K562 (cell line): Measurements from ENCODE around the gene LY6G6C. TPM values are rescaled to one million over a fixed set of nuclear protein-coding genes. Genes with fewer than 3 reads are reported as not detected.

Experiments used
- CHAMP1 ChIP-seq: fragments of 450-650 bp; IDR thresholded peaks from 2 replicates; pipeline ENCODE4 v1.6.1; 2016; ENCODE audit warnings: mild to moderate bottlenecking
- FOXP1 ChIP-seq: sonication (generic); formaldehyde crosslinking; IDR thresholded peaks from 2 replicates; pipeline ENCODE4 v1.8.0; 2022; ENCODE audit warnings: mild to moderate bottlenecking, missing genetic modification reagents
- SP2 ChIP-seq: IDR thresholded peaks from 2 replicates; pipeline ENCODE4 v1.6.1; 2011; ENCODE audit warnings: mild to moderate bottlenecking, low read depth, low read length, moderate library complexity; ENCODE audit not compliant: poor library complexity, severe bottlenecking; ENCODE audit errors: extremely low read depth
- ZC3H11A ChIP-seq: IDR thresholded peaks from 2 replicates; pipeline ENCODE4 v1.6.1; 2012; ENCODE audit warnings: low read depth, low read length, improper control_type of control experiment
- ZNF766 ChIP-seq: fragments of 200-800 bp; sonication (Bioruptor generic); conservative IDR thresholded peaks from 2 replicates; pipeline ENCODE4 v1.6.1; 2016; ENCODE audit warnings: missing genetic modification characterization, missing compliant biosample characterization
- polyA plus RNA-seq, 8 experiments: library from polyadenylated mRNA; depleted of rRNA in 4 of 8; stranded (reverse) in 5 of 8; unstranded in 3 of 8; fragments of >200 nt; fragmentation: Nextera tagmentation in 2 of 8; fragmentation: Illumina TruSeq in 1 of 8; extraction: Ambion mirVana in 2 of 8; extraction: Trizol in 1 of 8; gene quantifications; 2 replicates each; pipeline versions ENCODE4 v1.2.1 to v1.2.3, GENCODE V29; 2011 to 2014; ENCODE audit warnings: inconsistent platforms in 1 of 8, missing spikeins in 1 of 8
- total RNA-seq, 7 experiments: library from RNA; depleted of rRNA in 6 of 7; stranded (reverse); fragments of >200 nt in 6 of 7; fragmentation: Illumina TruSeq in 2 of 7; extraction: Trizol in 2 of 7; gene quantifications; 2 replicates each; pipeline versions ENCODE4 v1.2.1 to v1.2.3, GENCODE V29; 2011 to 2021; ENCODE audit warnings: low replicate concordance in 1 of 7
- TF ChIP-seq, protein P1 (sequence below): sonication (generic); formaldehyde crosslinking; IDR thresholded peaks from 2 replicates; pipeline ENCODE4 v1.4.0; 2020; ENCODE audit warnings: mild to moderate bottlenecking, missing genetic modification reagents
- TF ChIP-seq, protein P2 (sequence below): sonication (generic); formaldehyde crosslinking; IDR thresholded peaks from 2 replicates; pipeline ENCODE4 v1.8.0; 2022; ENCODE audit warnings: mild to moderate bottlenecking, missing genetic modification reagents

The LY6G6C gene
- total and polyA plus RNA-seq, 9 of the 15 experiments (the other 6 are each of a cell fraction or from before 2014, with no cell fraction given), result 0.06 to 0.20 TPM; not detected in 7

DNA sequence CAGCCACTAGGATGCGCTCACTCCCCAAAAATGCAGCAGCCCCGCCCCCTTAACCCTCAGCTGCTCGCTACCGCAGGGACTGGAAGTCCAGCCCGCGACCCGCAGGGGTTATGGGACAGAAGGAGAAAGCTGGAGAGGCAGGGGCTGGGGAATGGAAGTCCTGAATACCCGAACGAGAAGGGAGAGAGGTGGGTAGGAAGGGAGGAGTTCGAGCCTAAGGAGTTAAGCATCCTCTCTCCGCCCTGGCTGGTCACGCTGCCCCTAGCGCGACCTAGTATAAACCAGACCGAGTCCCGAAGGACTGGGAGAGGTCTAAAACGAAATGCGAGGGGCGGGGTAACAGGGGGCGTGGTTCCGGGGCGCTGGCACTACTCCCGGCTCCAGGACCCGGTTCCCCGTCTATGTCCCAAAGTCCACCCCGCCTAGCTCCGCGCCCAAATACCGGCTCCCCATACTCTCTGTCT lies 8.0 kb upstream of the LY6G6C start (continued):
- TF ChIP-seq, protein P1, sequence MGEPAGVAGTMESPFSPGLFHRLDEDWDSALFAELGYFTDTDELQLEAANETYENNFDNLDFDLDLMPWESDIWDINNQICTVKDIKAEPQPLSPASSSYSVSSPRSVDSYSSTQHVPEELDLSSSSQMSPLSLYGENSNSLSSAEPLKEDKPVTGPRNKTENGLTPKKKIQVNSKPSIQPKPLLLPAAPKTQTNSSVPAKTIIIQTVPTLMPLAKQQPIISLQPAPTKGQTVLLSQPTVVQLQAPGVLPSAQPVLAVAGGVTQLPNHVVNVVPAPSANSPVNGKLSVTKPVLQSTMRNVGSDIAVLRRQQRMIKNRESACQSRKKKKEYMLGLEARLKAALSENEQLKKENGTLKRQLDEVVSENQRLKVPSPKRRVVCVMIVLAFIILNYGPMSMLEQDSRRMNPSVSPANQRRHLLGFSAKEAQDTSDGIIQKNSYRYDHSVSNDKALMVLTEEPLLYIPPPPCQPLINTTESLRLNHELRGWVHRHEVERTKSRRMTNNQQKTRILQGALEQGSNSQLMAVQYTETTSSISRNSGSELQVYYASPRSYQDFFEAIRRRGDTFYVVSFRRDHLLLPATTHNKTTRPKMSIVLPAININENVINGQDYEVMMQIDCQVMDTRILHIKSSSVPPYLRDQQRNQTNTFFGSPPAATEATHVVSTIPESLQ, result peak; percentile 12; the same call in 1 of the 2 replicates
- TF ChIP-seq FOXP1 (CRISPR knock-in tag) (0 out of 2 replicates have a peak, but pooled peaks have one; percentile 34), ZNF766 (no peak), ZC3H11A (0 out of 2 replicates have a peak, but pooled peaks have one; percentile 86), SP2 (peak; percentile 5), CHAMP1 (no peak)
- TF ChIP-seq, protein P2, sequence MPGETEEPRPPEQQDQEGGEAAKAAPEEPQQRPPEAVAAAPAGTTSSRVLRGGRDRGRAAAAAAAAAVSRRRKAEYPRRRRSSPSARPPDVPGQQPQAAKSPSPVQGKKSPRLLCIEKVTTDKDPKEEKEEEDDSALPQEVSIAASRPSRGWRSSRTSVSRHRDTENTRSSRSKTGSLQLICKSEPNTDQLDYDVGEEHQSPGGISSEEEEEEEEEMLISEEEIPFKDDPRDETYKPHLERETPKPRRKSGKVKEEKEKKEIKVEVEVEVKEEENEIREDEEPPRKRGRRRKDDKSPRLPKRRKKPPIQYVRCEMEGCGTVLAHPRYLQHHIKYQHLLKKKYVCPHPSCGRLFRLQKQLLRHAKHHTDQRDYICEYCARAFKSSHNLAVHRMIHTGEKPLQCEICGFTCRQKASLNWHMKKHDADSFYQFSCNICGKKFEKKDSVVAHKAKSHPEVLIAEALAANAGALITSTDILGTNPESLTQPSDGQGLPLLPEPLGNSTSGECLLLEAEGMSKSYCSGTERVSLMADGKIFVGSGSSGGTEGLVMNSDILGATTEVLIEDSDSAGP (CRISPR knock-in tag), result no peak
